Effector memory CD4-positive, alpha-beta T cell (primary cell): ENCODE data around the gene DDX17.

Source experiments
- DNase-seq, 3 donors: peaks; one replicate each; pipeline ENCODE4 v3.0.0-alpha.2; 2020
- H3K27ac ChIP-seq: 2 replicates; pipeline ENCODE4 v1.7.0; 2013; ENCODE audit warnings: mild to moderate bottlenecking, low read length, moderate library complexity; ENCODE audit not compliant: insufficient read depth, poor library complexity, severe bottlenecking
- H3K27me3 ChIP-seq: replicated peaks from 2 replicates; pipeline ENCODE4 v1.7.0; 2013; ENCODE audit warnings: mild to moderate bottlenecking, low read length; ENCODE audit not compliant: insufficient read depth, control insufficient read depth, poor library complexity, severe bottlenecking
- H3K36me3 ChIP-seq: 2 replicates; pipeline ENCODE4 v1.7.0; 2013; ENCODE audit warnings: mild to moderate bottlenecking, low read length, moderate library complexity; ENCODE audit not compliant: control insufficient read depth, insufficient read depth
- H3K4me1 ChIP-seq: 2 replicates; pipeline ENCODE4 v1.7.0; 2013; ENCODE audit warnings: low read length, mild to moderate bottlenecking; ENCODE audit not compliant: control insufficient read depth, insufficient read depth, poor library complexity, severe bottlenecking
- H3K4me3 ChIP-seq: 2 replicates; pipeline ENCODE4 v1.7.0; 2013; ENCODE audit warnings: low read length, low read depth, mild to moderate bottlenecking; ENCODE audit not compliant: insufficient read depth, poor library complexity, severe bottlenecking
- H3K9me3 ChIP-seq: 2 replicates; pipeline ENCODE4 v1.7.0; 2013; ENCODE audit warnings: mild to moderate bottlenecking, low read length, moderate library complexity; ENCODE audit not compliant: control insufficient read depth

The DDX17 gene

GRCh38 chr22:38456841-38457699 is 49.0 kb downstream of the DDX17 start:
- Histone ChIP-seq H3K27ac (no peak overlapping the region), H3K4me3 (no peak overlapping the region), H3K9me3 (no peaks in the 10 kb centered on the region), H3K27me3 (peaks cover 42% of the 10 kb centered on the region), H3K4me1 (peaks cover 10% of the 10 kb centered on the region), H3K36me3 (no peaks in the 10 kb centered on the region)
- no peak for DNase-seq

DNA sequence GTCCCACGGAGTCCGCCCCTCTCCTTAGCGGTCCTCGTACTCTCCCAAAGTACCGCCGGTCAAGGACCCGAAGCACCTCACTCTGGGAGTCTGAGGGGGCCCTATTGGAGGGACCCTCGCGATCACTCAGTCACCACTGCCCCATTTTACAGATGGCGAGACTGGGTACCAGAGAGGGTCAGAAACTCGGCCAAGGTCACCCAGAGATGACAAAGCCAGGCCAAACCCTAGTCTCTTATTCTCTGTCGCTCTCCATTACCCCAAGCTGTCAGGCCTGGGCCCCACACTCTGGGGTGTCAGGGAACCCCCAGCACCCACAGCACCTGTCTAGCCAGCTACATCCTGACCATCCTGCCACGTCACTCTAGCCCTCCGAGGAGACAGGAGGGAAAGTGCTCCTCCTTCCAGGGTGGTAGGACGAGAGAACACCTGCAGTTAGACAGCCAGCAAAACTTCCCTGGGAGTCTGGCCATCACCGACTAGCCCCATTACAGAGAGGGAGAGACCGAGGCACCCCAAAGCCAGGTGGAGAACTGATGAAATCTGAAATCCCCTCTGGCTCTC is 49.8 kb downstream of the DDX17 start:
- DNase-seq: no peak
- no peaks in the 10 kb centered on the region for H3K36me3 ChIP-seq
- no peak overlapping the region for H3K4me3 ChIP-seq
- H3K9me3 ChIP-seq: no peaks in the 10 kb centered on the region
- peaks cover 10% of the 10 kb centered on the region for H3K4me1 ChIP-seq
- H3K27ac ChIP-seq: no peak overlapping the region
- peaks cover 43% of the 10 kb centered on the region for H3K27me3 ChIP-seq

- Histone ChIP-seq H3K36me3 (no peaks in the 10 kb centered on the region), H3K27ac (no peak overlapping the region), H3K4me1 (peaks cover 10% of the 10 kb centered on the region), H3K9me3 (no peaks in the 10 kb centered on the region), H3K27me3 (peaks cover 46% of the 10 kb centered on the region), H3K4me3 (peak overlapping the region; percentile 32)
- DNase-seq: no peak
These were observed 50.4 kb downstream of the DDX17 start for GRCh38 chr22:38455530-38456271.

GRCh38 chr22:38455076-38455529 is 51.0 kb downstream of the DDX17 start, which contains the start of gene KCNJ4:
KCNJ4 (minus strand) TSS chr22:38455199; CDS start chr22:38428132, 27,067 bp downstream.
- no peak within 1 kb of the TSS for H3K27ac ChIP-seq
- peak within 1 kb of the TSS; percentile 45 for H3K4me3 ChIP-seq
- no peaks in the 10 kb centered on the region for H3K36me3 ChIP-seq
- no peaks in the 10 kb centered on the region for H3K9me3 ChIP-seq
- H3K4me1 ChIP-seq: peaks cover 10% of the 10 kb centered on the region
- peaks cover 46% of the 10 kb centered on the region for H3K27me3 ChIP-seq
- no peak for DNase-seq

GRCh38 chr22:38454353-38455075 is 51.6 kb downstream of the DDX17 start:
- H3K9me3 ChIP-seq: no peaks in the 10 kb centered on the region
- no peaks in the 10 kb centered on the region for H3K36me3 ChIP-seq
- no peak for DNase-seq
- H3K27me3 ChIP-seq: peaks cover 46% of the 10 kb centered on the region
- peaks cover 10% of the 10 kb centered on the region for H3K4me1 ChIP-seq
- H3K4me3 ChIP-seq: peak overlapping the region; percentile 45
- H3K27ac ChIP-seq: no peak overlapping the region

GRCh38 chr22:38453996-38454352 is 52.1 kb downstream of the DDX17 start:
- peaks cover 46% of the 10 kb centered on the region for H3K27me3 ChIP-seq
- H3K27ac ChIP-seq: no peak overlapping the region
- H3K4me1 ChIP-seq: peaks cover 10% of the 10 kb centered on the region
- no peaks in the 10 kb centered on the region for H3K36me3 ChIP-seq
- DNase-seq: no peak
- peak overlapping the region; percentile 45 for H3K4me3 ChIP-seq
- no peaks in the 10 kb centered on the region for H3K9me3 ChIP-seq

DNA sequence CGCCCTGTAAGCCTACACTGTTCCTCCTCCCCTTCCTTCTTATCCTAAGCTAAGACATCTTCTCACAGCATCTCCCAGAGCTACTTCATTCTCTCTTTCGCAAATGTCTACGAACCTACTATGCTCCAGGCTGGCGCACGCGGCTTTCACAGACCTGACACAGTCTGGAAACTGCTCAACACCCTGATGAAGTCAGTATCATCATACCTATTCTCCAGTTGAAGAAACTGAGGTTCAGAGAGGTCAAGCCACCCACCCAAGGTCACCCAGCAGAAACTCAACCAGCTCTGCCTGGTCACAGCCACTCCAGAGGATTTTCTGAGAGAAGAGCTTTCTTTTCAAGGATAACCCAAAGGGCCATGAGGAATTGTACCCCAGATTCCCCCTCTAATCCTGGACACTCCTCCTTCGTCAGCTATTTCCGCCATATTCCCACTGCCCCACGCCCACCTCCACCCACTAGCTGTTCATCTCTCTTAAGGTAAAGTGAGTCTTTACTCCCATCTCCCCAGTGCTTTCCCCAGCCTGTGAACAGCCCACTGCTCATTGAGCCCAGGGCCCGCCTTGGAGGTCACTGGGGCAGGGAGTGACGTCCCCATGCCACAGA is 52.9 kb downstream of the DDX17 start:
- H3K27me3 ChIP-seq: peaks cover 46% of the 10 kb centered on the region
- H3K36me3 ChIP-seq: no peaks in the 10 kb centered on the region
- H3K4me3 ChIP-seq: no peak overlapping the region
- H3K4me1 ChIP-seq: peaks cover 10% of the 10 kb centered on the region
- no peak overlapping the region for H3K27ac ChIP-seq
- H3K9me3 ChIP-seq: no peaks in the 10 kb centered on the region
- DNase-seq: no peak

- H3K9me3 ChIP-seq: no peaks in the 10 kb centered on the region
- no peak for DNase-seq
- no peak overlapping the region for H3K27ac ChIP-seq
- no peak overlapping the region for H3K4me3 ChIP-seq
- no peaks in the 10 kb centered on the region for H3K36me3 ChIP-seq
- H3K27me3 ChIP-seq: peaks cover 46% of the 10 kb centered on the region
- peaks cover 10% of the 10 kb centered on the region for H3K4me1 ChIP-seq
These were observed 53.6 kb downstream of the DDX17 start for GRCh38 chr22:38452373-38453065.

DNA sequence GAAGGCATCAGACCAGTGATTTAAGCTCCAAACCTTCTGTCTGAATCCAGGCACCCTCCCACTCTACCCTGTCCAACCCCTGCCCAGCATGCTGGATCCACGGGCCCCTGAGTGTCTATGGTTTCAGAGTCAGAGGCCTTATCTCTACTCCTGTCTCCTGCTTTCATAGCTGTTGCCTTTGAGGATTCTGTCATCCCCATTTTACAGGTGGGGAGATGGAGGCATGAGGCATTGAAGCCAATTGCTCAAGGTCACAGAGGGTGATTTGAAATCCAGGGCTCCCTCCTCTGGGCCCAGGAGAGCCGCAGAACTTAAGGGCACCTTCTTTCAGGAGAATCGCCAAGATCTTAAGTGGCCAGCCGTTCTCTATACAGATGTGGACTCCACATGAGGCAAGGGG is 54.2 kb downstream of the DDX17 start:
- H3K27ac ChIP-seq: no peak overlapping the region
- no peaks in the 10 kb centered on the region for H3K9me3 ChIP-seq
- H3K27me3 ChIP-seq: peaks cover 43% of the 10 kb centered on the region
- peaks cover 10% of the 10 kb centered on the region for H3K4me1 ChIP-seq
- H3K36me3 ChIP-seq: no peaks in the 10 kb centered on the region
- no peak overlapping the region for H3K4me3 ChIP-seq
- DNase-seq: no peak
